SU-DHL-6 (cell line): ENCODE measurements around the gene STPG2.

Source experiments
- EZH2phosphoT487 ChIP-seq: fragments of 200-600 bp; sonication (generic), shearing (Covaris generic); conservative IDR thresholded peaks from 2 replicates; pipeline ENCODE4 v1.6.1; 2018; ENCODE audit warnings: mild to moderate bottlenecking, antibody characterized with exemption, low read length, moderate library complexity, mixed read lengths
- TF ChIP-seq, protein P1 (sequence below): fragments of 200-600 bp; sonication (generic); IDR thresholded peaks from one replicate; pipeline ENCODE4 v1.5.1; 2017; ENCODE audit warnings: antibody characterized with exemption, mild to moderate bottlenecking, low read length, moderate library complexity; ENCODE audit not compliant: insufficient read depth, poor library complexity, severe bottlenecking

DNA sequence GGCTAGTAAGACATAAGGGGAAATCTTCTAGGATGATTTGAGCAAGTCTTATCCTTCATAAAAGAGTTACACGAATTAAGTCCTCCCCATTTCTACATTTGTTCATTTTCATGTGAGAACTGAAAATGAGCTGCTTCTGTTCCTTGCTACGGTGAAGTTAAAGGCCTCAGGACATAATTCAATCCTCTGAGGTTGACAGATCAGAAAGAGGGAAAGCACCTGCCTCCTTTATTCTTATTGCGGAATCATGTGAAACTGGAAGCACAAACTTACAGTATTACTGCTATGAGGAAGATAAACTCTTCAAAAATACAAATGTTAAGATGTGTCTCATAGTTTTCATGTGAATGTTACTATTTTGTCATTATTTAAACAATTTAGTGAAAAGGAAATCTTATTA lies 395.3 kb downstream of the STPG2 start:
- TF ChIP-seq, protein P1, sequence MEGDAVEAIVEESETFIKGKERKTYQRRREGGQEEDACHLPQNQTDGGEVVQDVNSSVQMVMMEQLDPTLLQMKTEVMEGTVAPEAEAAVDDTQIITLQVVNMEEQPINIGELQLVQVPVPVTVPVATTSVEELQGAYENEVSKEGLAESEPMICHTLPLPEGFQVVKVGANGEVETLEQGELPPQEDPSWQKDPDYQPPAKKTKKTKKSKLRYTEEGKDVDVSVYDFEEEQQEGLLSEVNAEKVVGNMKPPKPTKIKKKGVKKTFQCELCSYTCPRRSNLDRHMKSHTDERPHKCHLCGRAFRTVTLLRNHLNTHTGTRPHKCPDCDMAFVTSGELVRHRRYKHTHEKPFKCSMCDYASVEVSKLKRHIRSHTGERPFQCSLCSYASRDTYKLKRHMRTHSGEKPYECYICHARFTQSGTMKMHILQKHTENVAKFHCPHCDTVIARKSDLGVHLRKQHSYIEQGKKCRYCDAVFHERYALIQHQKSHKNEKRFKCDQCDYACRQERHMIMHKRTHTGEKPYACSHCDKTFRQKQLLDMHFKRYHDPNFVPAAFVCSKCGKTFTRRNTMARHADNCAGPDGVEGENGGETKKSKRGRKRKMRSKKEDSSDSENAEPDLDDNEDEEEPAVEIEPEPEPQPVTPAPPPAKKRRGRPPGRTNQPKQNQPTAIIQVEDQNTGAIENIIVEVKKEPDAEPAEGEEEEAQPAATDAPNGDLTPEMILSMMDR: no peak
- TF ChIP-seq EZH2phosphoT487: no peak
